ENCODE measurements around the gene TALDO1.

The TALDO1 gene

DNA sequence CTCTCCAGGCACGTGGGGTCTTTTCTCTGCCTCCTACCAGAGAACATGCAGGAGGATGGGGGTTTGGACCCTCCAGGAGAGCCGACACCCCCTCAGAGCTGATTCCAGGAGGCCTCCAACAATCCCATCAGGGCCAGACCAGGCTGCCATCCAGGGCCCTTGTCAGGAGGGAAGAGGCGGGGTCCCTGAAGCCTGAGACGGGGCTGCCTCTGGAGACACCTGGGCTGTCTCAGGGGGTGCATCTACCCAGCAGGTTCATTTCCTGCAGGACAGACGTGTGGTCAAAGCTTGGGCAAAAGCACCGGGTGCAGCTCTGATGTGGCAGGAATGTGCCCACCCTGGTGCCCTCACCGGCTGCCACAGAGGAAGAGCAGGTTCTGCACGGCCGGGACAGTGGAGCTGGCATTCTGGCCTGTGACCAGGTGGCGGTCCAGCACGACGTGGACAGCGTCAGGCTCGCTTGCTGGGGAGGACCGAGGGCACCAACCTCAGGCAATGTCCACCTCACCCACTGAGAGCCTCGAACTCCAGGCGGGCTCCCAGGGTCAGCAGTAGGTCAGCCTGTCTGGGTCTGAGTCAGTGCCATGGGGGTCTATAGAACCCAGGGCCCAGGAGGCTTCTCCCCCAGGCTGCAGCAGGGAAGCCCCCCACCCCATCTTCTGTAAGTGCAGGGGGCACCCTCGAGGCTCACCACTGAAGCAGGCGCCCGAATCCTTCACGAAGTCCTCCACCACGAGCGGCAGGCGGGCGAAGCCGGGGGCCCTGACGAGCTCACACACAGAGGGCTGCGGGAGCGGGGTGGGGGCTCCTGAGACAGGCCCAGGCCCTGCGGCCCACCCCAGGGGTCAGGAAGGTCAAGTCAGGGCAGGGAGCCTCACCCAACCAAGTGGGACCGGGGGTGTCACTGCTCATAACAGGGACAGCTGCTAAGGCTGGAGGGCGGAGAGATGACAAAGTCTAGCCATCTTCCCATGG, 23.7 kb downstream of the TALDO1 start:
- no peak for FAIRE-seq

DNA sequence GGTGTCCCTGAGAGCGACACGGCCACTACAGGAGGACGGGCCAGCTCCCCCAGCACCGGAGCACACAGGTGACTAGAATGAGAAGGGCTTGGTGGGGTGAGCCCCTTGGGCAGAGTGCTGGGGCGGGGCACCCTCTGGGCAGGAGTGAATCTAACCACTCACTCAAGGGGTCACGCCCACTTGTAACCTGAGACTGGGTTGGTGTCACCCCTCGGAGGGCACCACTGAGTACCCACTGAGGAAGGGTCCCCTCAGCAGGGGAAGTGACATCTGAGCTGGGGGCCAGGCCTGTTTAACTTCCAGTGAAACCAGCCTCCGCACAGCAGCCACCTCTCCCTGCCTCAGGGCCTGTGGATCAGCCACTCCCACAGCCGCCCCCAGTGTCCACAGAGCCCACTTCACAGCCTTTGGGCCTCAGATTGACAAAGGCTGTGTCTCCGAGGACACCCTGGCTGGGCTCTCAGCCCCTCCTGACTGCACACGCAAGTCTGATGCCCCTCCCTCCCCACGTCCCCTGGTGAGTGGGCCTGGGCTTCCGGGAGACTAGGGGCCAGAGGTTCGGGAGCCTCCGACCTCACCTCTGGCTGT, 24.4 kb downstream of the TALDO1 start:
- no peak for FAIRE-seq

DNA sequence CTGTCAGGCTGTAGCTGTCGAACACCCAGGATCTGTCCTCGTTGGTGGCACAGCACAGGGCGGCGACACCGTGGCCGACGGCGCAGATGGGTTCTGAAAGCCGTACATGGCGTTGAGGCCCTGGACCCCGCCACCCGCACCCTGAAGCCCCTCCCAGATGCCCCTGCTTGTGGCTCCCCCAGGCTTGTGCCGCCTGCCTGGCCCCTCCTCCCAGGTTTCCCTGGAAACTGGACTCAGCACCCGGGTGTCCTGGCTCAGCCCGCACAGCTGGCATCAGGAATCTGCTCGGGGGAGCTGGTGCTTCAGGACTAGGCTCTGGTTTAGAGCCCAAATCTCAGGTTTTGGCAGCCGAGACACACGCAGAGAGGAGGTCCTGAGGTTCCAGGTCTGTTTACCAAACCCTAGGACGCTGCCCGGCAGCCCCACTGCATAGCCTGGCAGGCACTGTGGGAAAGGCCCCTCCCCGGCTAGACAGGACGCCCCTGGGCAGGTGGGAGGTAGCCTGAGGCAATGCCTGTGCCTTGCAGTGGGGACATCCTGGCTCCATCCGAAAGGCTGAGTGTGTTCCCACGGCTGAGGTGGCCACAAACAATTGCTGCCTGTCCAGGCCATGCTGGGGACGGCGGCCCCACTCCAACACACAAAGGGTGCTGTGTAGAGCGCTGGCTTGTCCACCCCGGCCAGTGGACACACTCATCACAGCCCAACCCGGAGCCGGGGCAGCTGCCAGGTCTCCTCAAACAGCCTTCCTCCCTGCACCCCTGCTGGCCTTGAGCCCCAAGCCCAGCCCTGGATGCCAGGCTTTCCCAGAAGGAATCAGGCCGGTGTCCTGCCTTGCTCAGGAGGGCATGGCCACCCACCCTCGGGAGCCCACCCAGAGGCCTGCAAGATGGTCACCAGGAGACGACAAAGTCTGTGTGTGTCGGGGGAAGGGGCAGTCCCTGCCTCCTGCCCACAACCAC, 25.4 kb downstream of the TALDO1 start:
- FAIRE-seq, result no peak

DNA sequence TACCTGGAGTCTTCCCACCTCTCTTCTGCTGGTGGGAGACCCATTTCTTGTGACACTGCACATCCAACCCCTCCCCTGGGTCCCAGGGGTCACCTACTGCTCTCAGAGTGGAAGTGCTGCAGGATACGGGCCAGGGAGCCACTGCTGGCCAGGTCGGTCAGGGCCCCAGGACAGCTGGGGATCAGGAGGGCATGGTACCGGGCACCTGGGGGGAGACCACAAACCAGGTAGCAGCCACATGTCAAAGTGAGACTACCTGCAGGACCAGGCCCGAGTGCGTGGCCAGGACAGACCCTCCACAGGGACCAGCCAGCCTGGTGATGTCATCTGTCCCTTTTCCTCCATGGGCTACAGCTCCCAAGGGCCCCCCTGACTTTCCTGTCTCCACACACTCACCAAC, 26.2 kb downstream of the TALDO1 start:
- FAIRE-seq, result no peak

DNA sequence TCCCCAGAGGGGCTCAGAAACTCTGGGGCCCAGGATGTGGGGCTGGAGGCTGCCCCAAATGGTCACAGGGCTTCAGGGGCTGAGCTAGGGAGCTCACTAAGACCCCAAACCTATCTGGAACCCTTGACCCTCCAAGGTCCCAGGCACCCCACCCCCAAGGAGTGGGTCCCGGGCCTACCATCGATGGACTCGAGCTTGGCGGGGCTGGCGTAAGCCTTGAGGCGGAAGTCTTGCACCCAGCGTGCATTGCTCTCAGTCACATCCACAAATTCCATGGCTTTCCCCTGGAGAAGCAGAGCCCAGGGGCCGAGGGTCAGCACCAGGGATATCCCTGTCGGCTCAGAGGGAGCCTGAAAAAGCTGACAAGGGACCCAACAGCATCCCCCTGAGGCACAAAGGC, 26.6 kb downstream of the TALDO1 start:
- FAIRE-seq, result no peak

DNA sequence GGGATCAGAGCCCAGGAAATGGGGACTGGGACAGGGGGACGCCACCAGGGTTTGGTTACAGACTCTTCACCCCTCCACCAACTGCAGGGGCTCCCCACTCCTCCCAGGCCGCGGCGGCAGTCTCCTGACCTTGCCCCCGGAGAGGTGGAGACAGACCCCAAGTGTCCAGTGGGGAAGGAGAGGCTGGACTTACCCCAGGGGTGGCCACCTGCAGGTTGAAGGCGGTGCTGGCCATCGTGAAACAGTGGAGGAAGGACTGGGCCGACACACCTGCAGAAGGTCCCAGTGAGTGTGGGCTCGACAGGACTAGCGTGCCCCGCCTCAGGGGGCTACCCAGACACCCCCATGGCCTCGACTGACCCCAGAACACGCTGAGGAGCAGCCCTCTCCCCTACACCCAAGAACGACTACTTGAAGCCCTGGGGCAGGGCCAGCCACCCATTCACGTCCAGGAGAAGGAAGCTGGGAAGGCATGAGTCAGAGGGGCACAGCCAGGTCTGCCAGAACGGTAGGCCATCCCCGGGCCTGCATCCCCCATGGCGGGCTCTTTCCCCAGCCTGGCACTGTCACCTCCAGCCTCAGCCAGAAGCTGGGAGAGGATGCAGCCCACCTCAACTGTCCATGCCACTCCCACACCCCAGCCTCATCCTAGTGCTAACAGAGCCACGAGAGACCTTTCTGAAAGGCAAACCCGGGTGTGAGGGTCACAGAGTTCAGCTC, 27.8 kb downstream of the TALDO1 start:
- FAIRE-seq, result no peak

DNA sequence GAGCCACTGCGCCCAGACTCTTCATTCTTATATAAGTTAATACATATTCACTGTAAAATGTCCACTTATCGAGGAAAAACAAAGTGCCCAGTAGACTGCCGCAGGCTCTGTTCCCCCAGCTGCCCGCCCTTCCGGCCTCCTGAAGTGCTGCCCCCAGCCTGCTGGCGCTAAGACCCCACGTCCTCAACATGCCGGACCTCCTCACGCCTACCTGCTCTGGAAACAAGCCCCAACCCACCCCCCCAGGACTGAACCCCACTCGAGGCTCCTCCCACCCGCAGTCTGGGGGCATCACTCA, 28.9 kb downstream of the TALDO1 start:
- no peak for FAIRE-seq

DNA sequence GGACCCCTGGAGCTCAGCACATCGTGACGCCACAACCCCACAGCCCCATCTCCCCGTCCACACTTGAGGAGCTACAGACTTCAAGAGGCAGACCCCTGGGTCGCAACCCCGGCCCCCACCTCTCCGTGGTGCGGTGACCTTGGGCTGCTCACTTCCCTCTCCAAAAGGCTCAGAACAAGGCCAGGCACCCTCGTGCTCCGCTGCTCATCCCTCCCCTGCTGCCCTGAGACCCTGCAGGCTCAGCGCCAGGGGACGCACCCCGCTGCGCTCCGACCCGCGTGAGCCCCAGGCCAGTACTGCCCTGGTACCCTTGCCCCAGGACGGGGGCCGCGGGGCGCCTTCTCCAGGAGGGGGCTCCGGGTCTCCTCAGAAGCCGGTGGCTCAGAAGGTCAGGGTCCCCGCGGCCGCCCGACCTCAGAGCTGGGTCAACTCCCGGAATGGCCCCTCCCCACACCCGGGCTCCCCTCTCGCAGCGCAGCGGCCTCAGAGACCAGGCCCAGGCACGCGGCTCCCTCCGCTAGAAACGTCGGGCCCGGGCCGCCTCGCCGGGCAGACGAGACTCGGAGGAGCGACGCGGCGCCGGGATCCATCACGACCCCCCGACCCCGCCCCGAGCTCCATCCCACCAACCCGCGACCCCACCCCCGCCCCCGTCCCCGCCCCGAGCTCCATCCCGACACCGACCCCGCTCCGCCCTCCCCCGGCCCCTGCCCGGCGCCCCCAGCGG, 29.5 kb downstream of the TALDO1 start:
- FAIRE-seq, result no peak

DNA sequence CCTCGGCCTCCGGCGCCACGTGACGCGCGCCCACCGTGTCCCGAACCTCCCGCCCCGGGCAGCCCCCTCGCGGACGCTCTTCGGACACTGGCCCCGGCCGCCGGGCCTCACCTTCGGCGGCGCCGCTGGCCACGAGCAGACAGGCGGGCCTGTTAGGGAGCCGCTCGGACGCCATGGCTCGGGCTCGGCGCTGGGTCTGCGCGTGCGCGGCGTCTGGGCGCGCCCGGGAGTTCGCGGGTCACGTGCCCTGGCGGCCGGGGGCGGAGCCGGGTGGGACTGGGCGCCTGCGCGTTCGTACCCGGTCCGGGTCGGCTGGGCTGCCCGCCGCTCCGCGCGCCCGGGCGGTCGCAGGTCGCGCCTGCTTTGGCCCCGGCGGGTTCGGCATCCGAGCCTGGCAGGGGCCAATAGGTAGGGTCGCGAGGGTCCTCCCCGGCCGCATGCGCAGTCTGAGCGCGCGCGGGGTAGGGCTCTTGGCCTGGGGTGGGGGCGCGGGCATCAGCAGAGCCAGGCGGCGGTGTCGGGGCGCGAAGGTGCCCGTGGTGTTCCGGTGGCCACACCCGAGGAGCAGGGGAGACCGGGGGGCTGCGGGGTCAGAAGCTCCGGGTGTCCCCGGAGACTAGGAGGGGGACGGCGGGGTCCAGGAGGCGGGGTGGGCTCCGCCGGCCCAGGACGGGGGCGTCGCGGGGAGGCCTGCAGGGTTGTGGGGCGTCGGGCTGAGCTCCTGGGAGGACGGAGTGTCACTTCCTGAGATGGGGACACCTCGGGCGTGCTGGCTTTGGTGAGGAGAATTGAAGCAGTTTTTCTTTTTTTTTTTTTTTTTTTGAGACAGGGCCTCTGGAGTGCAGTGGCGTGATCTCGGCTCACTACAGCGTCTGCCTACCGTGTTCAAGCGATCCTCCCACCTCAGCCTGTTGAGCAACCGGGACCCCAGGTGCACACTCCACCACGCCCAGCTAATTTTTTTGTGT, 30.3 kb downstream of the TALDO1 start, which contains the start of gene GATD1:
Gene GATD1, minus strand, starts transcription at position 200 of the 968 bp plus-strand sequence. Its CDS starts 25 bp downstream, at position 175.
- no peak for FAIRE-seq

DNA sequence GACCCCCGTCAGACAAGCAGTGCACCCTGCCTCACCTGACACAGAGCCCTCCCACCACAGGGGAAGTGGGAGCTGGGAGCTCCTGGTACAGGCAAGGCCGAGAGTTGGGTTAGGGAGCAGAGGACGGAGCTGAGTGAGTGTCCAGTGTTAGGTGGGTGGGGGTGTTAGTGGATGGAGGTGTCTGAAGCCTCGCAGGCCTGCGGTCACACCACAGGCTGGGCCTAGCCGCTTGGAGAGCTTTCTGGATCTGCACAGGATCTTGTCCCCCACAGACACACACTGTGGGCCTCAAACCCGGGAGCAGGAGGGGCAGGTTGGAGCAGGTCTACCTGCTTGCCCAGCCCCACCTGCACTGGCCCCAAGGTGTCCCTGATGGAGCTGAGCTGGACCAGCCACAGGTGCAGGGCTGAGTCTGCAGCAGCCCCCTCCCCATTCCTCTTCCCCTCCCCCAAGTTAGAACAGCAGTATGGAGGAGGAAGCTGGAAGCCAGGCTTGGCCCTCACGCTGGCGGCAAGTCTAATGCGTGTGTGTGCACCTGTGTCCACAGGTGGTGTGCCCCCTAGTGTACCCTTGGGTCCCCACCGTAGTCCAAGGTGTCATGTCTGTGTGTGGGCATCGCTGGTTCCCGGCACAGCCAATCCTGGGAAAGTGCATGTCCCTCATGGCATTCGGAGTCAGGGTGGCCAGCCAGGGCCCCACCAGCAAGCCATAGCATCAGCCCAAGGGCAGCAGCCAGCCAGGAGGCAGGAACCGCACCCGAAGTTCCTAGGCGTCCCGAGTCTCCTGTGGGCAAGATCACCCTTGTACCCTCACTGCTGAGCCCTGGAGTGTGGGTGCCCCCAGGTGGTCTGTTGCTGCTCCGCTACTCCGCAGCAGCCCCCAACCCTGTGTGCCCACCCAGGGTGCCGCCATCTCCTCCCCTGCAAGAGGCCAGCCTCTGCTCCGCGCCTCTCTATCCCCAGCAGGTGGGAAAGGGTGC, 32.0 kb downstream of the TALDO1 start:
- no peak for FAIRE-seq

DNA sequence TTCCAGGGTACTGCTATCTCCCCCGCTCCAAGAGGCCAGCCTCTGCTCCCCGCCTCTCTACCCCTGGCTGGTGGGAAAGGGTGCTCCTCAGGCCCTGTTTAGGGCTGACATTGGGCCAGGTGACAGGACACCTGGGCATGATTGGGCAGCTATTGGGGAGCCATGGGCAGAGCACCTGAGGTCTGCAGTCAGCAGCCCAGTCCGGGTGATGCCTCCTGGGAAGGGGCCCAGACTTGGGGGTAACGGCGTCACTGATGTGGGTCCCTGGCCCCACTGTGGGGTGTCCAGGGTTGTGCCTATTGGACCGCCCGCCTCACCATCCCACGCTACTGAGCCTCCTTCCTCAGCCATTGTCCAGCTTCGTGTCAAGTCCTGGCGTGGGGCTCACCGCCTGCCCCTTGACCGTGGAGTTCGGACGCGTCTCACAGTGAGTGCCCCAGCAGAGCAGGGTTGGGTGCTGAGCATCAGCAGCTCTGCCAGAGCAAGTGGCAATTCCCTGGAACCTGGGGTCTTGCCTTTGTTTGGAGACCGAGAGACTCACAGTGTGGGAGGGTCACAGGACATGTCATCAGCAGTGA, 32.8 kb downstream of the TALDO1 start:
- no peak for FAIRE-seq

DNA sequence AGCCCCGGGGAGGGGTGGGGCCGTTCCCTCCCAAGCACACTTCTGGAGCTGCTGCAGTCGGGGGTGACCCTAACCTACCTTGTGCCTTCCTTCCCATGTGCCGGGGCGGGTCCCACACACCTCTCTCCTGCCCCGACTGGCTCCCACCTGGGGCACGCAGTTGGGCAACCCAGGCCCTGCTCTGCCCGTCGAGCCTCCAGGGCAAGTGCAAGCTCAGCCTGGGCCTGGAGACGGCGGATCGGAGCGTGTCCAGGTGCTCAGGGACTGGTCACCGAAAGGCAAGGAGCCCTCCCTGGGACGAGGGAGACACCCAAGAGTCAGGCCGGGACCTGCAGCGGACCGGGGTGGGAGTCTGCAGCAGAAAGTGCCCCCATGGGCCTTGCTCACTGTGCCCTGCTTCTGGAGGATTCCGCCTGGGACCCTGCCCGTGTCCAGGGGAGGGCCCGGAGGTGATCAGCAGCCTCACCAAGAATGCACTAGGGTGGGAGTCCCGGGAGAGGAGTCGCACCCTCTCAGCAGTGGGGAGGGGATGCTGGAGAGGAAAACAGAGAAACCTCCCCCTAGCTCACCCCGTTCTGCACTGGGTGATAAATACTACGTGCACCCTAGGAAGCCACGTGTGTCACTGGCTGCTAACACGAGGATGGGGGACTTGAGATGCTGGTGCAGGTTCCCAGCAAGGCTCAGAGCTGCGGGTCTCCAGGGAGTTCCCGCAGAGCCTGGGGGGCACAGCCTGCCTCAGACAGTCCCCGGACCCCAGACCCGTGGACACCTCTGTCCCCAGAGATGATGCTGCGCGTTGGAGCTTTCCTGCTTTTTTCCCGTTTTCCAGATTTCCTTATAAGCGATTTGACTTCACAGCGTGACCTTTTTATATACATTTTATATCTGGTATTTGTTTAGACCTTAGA, 35.3 kb downstream of the TALDO1 start:
- no peak for FAIRE-seq

DNA sequence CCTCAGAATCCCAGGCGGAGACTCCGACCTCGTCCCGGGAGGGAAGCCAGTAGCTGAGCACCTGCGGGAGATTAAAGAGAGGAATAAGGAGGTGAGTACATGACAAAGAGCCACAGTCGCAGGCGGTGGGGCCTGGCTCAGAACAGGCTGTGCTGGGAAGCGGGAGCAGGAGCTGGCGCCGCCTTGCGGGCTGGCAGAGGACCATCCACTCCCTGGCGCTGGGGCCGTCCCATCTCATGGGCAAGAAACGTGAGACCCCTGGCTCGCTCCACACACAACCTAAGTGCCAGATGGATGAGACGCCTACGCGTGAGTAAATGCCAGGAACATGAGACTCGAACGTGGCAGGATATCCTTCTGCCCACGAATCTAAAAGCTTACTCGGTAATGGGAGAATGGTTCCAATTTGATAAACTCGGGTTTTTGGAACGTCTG, 36.3 kb downstream of the TALDO1 start:
- no peak for FAIRE-seq

DNA sequence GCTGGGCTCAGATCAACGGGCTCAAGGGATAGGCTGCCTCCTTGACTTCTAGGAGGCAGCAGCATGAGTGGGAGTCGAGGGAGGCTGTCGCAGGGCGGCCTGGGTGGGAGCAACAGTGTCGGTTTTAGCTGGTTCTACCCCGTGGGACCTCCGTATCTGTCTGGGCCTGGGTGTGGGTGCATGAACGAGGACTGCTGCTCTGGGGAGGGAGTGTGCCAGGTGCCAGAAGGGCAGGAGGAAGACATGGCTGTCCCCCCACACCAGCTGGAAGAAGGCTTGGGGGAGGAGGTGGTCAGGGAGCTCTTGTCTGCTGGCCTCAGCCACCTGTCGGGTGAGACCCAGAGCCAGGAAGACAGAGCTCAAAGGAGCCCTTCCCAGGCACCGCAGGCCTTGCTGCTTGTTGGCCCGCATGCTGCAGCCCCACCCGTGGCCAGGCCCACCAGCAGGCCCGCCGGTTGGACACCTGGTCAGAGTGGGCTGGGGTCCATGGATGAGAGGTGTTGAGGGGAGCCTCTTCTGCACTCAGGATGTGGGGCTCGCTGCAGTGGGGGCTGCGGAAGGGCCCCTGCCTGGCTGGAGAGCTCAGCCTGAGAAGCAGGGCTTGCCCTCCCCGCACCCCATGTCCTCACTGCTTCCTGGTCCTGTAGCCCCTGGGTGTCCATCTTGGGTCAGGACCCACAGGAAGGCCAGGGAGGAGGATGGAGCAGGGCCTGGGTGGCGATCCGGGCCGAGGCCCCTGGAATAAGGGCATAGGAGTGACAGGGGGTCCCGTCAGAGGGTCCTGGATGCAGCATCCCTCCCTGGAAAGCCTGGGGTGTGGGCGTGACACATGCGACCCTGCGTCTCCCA, 39.2 kb downstream of the TALDO1 start:
- FAIRE-seq, result no peak

DNA sequence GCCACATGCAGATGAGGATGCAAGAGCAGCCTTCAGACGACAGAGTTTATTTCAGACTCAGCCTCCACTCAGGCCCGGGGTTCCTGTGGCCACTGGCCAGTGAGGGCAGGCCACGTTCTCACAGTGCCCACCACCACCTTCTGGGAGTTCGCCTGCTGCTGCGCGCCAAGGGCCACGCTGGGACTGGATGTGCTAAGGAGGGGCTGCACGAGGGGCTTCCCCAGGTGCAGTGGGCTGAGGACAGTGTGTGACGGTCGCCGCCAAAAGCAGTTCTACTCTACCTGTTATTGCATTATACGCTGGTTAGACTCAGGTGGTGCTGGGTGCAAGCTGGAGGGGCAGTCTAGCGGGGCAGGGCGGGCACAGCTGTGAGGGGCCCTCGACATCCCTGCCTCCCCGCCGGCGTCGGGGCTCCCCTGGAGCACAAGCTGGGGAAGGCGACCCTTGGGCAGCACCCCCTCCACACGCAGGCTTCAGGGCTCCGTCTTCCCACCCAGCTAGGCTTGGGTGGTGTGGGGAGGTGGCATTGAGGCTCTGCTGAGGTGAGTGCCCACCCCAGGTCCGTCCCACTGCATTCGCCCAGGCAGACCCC, 39.9 kb downstream of the TALDO1 start:
- no peak for FAIRE-seq

DNA sequence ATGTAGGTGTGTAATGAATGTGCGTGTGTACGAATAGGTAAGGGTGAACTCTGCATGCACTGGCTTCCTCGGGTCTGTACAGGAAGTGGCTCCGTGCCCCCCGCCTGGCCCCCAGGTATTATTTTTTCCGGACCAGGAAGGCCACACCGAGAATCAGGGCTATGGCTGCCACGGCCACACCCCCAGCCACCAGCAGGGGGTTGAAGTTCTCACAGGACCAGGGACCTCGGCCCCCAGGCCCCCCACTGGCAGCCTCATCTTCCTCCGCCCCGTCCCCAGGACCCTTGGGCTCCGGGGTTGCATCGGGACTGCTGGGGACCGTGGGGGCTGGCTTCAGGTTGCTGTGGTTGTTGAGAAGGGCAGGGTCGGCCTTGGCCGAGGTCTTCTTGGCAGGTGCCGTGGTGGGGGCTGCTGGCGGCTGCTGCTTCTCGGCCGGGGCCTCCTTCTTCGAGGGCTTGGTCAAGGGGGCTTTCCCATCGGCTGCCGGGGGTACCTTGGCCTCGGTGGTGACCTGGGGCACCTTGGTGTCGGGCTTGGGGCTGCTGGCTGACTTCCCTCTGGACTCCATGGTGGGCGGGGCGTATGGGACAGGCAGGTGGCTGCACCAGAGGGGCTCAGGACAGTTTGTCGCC, 40.9 kb downstream of the TALDO1 start:
- no peak for FAIRE-seq
